Colon (tissue), 2 donors: ENCODE measurements around the gene COQ2.

Source experiments
- FAIRE-seq: peaks from 2 replicates; lab custom pipeline; 2012; peaks lifted over from hg19 to GRCh38; lab: Jason Lieb, UNC
- donor health status: control.
- donor health status: control.

The COQ2 gene

GRCh38 chr4:83216959-83217683 is 67.5 kb downstream of the COQ2 start:
- no peak for FAIRE-seq

GRCh38 chr4:83214079-83214478 is 70.5 kb downstream of the COQ2 start:
- no peak for FAIRE-seq
